Measurements from ENCODE around the gene CLCNKA.
"Not testable (repeated sequence)": the region's sequence is repeated elsewhere in the genome, so short reads cannot be mapped to it uniquely, and the experiment has no call there.

CLCNKA gene

GRCh38 chr1:16028237-16029002 is 6.6 kb downstream of the CLCNKA start:
- no peak for DNase-seq
- intact Hi-C loops (cut with DNase I; ENCODE audit: low total_unique reads) = no loop called here

GRCh38 chr1:16029003-16029268 is 7.1 kb downstream of the CLCNKA start:
- H3K4me3 ChIP-seq; H3K27me3 ChIP-seq; DNase-seq; H3K27ac ChIP-seq; H3K36me3 ChIP-seq; intact Hi-C loops (cut with DNase I; ENCODE audit: low total_unique reads); H3K9me3 ChIP-seq: not testable (repeated sequence)
- H3K4me1 ChIP-seq = peaks cover 0 to 24% (median 19%) of the 10 kb centered on the region in 4 donors

More at GRCh38 chr1:16028237-16029002, 6.6 kb downstream of the CLCNKA start:
- Histone ChIP-seq H3K27me3 (no peaks in the 10 kb centered on the region), H3K4me1 (peaks cover 0 to 24% (median 19%) of the 10 kb centered on the region in 4 donors), H3K27ac (no peak overlapping the region), H3K36me3 (no peaks in the 10 kb centered on the region), H3K4me3 (no peak overlapping the region), H3K9me3 (no peaks in the 10 kb centered on the region)
- no peak for TF ChIP-seq CTCF (IDR thresholded peaks at IDR 0.05)

GRCh38 chr1:16029288-16029687 is 7.5 kb downstream of the CLCNKA start:
- Histone ChIP-seq H3K27ac (no peak overlapping the region), H3K27me3 (no peaks in the 10 kb centered on the region), H3K4me3 (no peak overlapping the region)

GRCh38 chr1:16031551-16031950 is 9.7 kb downstream of the CLCNKA start:
- no peak overlapping the region for H3K27ac ChIP-seq
- no peak overlapping the region for H3K4me3 ChIP-seq
- no peaks in the 10 kb centered on the region for H3K36me3 ChIP-seq
- H3K9me3 ChIP-seq = no peaks in the 10 kb centered on the region
- intact Hi-C loops (cut with DNase I; ENCODE audit: low total_unique reads) = no loop called here
- H3K4me1 ChIP-seq = peaks cover 0 to 22% (median 18%) of the 10 kb centered on the region in 4 donors
- no peak for TF ChIP-seq CTCF (IDR thresholded peaks at IDR 0.05)
- no peaks in the 10 kb centered on the region for H3K27me3 ChIP-seq
- DNase-seq = no peak

More at GRCh38 chr1:16029288-16029687, 7.5 kb downstream of the CLCNKA start:
- intact Hi-C loops (cut with DNase I; ENCODE audit: low total_unique reads) = no loop called here
- Histone ChIP-seq H3K4me1 (peaks cover 0 to 24% (median 19%) of the 10 kb centered on the region in 4 donors), H3K9me3 (no peaks in the 10 kb centered on the region), H3K36me3 (no peaks in the 10 kb centered on the region)
- no peak for TF ChIP-seq CTCF (IDR thresholded peaks at IDR 0.05)
- no peak for DNase-seq

- intact Hi-C loops (cut with DNase I; ENCODE audit: low total_unique reads) = loop anchor here (1.0 to 2.0 kb wide), 2 partner anchors 24 to 25 kb away; no protein-coding TSS in a partner anchor
- H3K36me3 ChIP-seq = no peaks in the 10 kb centered on the region
- no peaks in the 10 kb centered on the region for H3K27me3 ChIP-seq
Observed at GRCh38 chr1:16032388-16033102, 10.7 kb downstream of the CLCNKA start.

GRCh38 chr1:16033103-16033632 is 11.3 kb downstream of the CLCNKA start:
- not testable (repeated sequence) for H3K9me3 ChIP-seq, H3K27ac ChIP-seq, H3K4me3 ChIP-seq, DNase-seq, H3K27me3 ChIP-seq, H3K36me3 ChIP-seq
- intact Hi-C loops (cut with DNase I; ENCODE audit: low total_unique reads) = loop anchor here (1.0 to 2.0 kb wide), 2 partner anchors 24 kb away; no protein-coding TSS in a partner anchor
- H3K4me1 ChIP-seq = peaks cover 0 to 12% (median 9%) of the 10 kb centered on the region in 4 donors

More at GRCh38 chr1:16032388-16033102, 10.7 kb downstream of the CLCNKA start:
- no peak overlapping the region for H3K4me3 ChIP-seq
- H3K27ac ChIP-seq = no peak overlapping the region
- peaks cover 0 to 12% (median 9%) of the 10 kb centered on the region in 4 donors for H3K4me1 ChIP-seq
- DNase-seq = peak; percentile 86 to 92
- H3K9me3 ChIP-seq = no peaks in the 10 kb centered on the region
- TF ChIP-seq CTCF (IDR thresholded peaks at IDR 0.05) = peak; percentile 100

GRCh38 chr1:16036461-16036860 is 14.6 kb downstream of the CLCNKA start:
- H3K27ac ChIP-seq; DNase-seq; intact Hi-C loops (cut with DNase I; ENCODE audit: low total_unique reads); H3K36me3 ChIP-seq; H3K4me3 ChIP-seq; H3K27me3 ChIP-seq; H3K9me3 ChIP-seq: not testable (repeated sequence)
- peaks cover 0 to 12% (median 9%) of the 10 kb centered on the region in 4 donors for H3K4me1 ChIP-seq
